ENCODE data around the gene SEPTIN14.

DNA sequence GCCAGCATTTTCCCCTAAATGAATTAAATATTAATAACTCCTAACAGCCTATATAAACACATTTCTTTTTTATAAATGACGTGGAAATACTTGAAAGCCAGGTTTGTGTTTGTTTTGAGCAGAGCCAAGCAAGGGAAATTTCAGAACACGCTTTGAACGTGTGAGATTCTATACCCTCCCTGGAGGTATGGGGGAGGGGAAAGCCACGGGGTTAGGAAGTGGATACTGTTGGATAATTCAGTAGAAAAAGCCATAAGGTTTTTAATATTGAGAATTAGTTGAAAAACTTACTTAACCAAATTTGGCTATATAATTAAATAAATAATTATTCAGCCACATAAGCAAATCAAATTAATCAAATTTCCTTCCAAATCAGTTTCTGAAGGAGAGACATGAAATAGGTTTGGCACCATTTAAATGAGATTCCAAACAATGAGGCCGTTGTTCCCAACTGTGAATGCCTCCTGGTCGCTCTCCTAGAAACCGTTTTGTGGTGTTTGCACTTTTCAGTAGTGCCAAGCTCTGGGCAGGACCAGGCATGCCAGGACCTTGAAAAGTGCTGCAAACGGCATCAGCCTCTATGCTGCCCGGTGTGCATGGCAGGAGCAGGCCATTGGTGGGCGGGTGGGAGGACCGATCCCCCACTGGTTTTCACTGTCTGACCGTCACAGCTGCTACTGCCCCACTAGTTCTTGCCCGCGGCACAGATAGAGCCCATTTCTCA lies 88.1 kb downstream of the SEPTIN14 start:
- TF ChIP-seq POLR2A (IDR thresholded peaks at IDR 0.05), result no peak
- no peak for TF ChIP-seq CTCF (IDR thresholded peaks at IDR 0.05 in 8 of 11, conservative IDR thresholded peaks at IDR 0.05 in 3 of 11)
- TF ChIP-seq POLR2AphosphoS5 (IDR thresholded peaks at IDR 0.05), result no peak
